ENCODE measurements around the gene FYCO1.
"Not testable (repeated sequence)": the region's sequence is repeated elsewhere in the genome, so short reads cannot be mapped to it uniquely, and the experiment has no call there.

The FYCO1 gene

GRCh38 chr3:45995236-45996192 is at the start of gene FYCO1:
TSS of gene FYCO1 (minus strand) at chr3:45995824. CDS start at chr3:45984910, 10,914 bp downstream.
- peak; percentile 78 to 91 (median 83) for DNase-seq (ENCODE audit: low read depth in 3 of 3)

GRCh38 chr3:46038916-46039315 is 43.3 kb upstream of the FYCO1 start:
- no peak for DNase-seq (ENCODE audit: low read depth in 3 of 3)

- DNase-seq (ENCODE audit: low read depth in 3 of 3) = not testable (repeated sequence)
Measured at GRCh38 chr3:46038071-46038470, 42.4 kb upstream of the FYCO1 start.

- DNase-seq (ENCODE audit: low read depth in 3 of 3) = no peak
Measured at GRCh38 chr3:46036191-46036590, 40.6 kb upstream of the FYCO1 start.

GRCh38 chr3:46031747-46032146 is 36.1 kb upstream of the FYCO1 start:
- DNase-seq (ENCODE audit: low read depth in 3 of 3) = no peak

GRCh38 chr3:46031269-46031668 is 35.6 kb upstream of the FYCO1 start:
- no peak for DNase-seq (ENCODE audit: low read depth in 3 of 3)

GRCh38 chr3:46030626-46031025 is 35.0 kb upstream of the FYCO1 start:
- no peak for DNase-seq (ENCODE audit: low read depth in 3 of 3)

GRCh38 chr3:46029953-46030543 is 34.4 kb upstream of the FYCO1 start:
- no peak for DNase-seq (ENCODE audit: low read depth in 3 of 3)

- DNase-seq (ENCODE audit: low read depth in 3 of 3) = no peak
Measured at GRCh38 chr3:46027736-46028397, 32.2 kb upstream of the FYCO1 start.

- no peak for DNase-seq (ENCODE audit: low read depth in 3 of 3)
Measured at GRCh38 chr3:46027021-46027705, 31.5 kb upstream of the FYCO1 start, which contains the start of gene XCR1. TSS of gene XCR1 (minus strand) at chr3:46027483. CDS start at chr3:46021947, 5,536 bp downstream.

- no peak for DNase-seq (ENCODE audit: low read depth in 3 of 3)
Measured at GRCh38 chr3:46025139-46025538, 29.5 kb upstream of the FYCO1 start.

GRCh38 chr3:46024131-46024530 is 28.5 kb upstream of the FYCO1 start:
- DNase-seq (ENCODE audit: low read depth in 3 of 3) = no peak

- no peak for DNase-seq (ENCODE audit: low read depth in 3 of 3)
Measured at GRCh38 chr3:46022909-46023785, 27.5 kb upstream of the FYCO1 start.

GRCh38 chr3:46021516-46021915 is 25.9 kb upstream of the FYCO1 start:
- no peak for DNase-seq (ENCODE audit: low read depth in 3 of 3)

GRCh38 chr3:46020766-46021510 is 25.3 kb upstream of the FYCO1 start:
- DNase-seq (ENCODE audit: low read depth in 3 of 3) = no peak

- DNase-seq (ENCODE audit: low read depth in 3 of 3) = peak in 2 of 3 experiments; percentile 24 to 41
Measured at GRCh38 chr3:46019707-46020106, 24.1 kb upstream of the FYCO1 start.

GRCh38 chr3:46017720-46018119 is 22.1 kb upstream of the FYCO1 start:
- DNase-seq (ENCODE audit: low read depth in 3 of 3) = no peak

- no peak for DNase-seq (ENCODE audit: low read depth in 3 of 3)
Measured at GRCh38 chr3:46013316-46014094, 17.9 kb upstream of the FYCO1 start.

- DNase-seq (ENCODE audit: low read depth in 3 of 3) = no peak
Measured at GRCh38 chr3:46012246-46012645, 16.6 kb upstream of the FYCO1 start.

Data from stimulated activated CD4-positive, alpha-beta T cell treated with anti-CD3 and anti-CD28 coated beads, TNF-alpha, amount 100 ng/mL, for 24 hours (primary cell).